ENCODE data around the gene GBP3.
"Not testable (repeated sequence)": the region's sequence is repeated elsewhere in the genome, so short reads cannot be mapped to it uniquely, and the experiment has no call there.

GBP3 gene

DNA sequence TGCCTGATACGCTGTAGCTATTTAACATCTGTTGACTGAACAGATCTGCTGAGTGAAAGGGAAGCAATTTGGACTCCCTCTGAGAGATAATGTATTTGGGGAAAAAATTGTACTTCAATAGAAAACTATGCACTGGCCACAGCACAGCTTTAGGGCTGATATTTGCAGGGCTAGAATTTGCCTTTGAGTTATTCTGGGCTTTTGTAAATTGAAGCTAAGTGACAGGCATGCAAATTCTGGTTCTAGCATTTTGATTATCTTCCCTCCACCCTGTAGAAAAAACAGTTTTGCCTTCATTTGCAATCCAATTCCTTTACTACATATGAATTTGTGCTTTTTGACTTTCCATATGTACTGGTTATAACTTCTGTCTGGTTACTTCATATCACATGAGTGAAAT lies 38.1 kb downstream of the GBP3 start:
- no peak for DNase-seq (ENCODE audit: low read depth)
- TF ChIP-seq, protein P1, sequence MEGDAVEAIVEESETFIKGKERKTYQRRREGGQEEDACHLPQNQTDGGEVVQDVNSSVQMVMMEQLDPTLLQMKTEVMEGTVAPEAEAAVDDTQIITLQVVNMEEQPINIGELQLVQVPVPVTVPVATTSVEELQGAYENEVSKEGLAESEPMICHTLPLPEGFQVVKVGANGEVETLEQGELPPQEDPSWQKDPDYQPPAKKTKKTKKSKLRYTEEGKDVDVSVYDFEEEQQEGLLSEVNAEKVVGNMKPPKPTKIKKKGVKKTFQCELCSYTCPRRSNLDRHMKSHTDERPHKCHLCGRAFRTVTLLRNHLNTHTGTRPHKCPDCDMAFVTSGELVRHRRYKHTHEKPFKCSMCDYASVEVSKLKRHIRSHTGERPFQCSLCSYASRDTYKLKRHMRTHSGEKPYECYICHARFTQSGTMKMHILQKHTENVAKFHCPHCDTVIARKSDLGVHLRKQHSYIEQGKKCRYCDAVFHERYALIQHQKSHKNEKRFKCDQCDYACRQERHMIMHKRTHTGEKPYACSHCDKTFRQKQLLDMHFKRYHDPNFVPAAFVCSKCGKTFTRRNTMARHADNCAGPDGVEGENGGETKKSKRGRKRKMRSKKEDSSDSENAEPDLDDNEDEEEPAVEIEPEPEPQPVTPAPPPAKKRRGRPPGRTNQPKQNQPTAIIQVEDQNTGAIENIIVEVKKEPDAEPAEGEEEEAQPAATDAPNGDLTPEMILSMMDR (IDR thresholded peaks at IDR 0.05; ENCODE audit: control insufficient read depth, insufficient read depth, low read depth, low read length, missing control alignments) = no peak
- H3K4me3 ChIP-seq (ENCODE audit: control insufficient read depth, low read depth, low read length) = no peak overlapping the region

GRCh38 chr1:88983791-88984559 lies 38.7 kb downstream of the GBP3 start:
- no peak overlapping the region for H3K4me3 ChIP-seq (ENCODE audit: control insufficient read depth, low read depth, low read length)

DNA sequence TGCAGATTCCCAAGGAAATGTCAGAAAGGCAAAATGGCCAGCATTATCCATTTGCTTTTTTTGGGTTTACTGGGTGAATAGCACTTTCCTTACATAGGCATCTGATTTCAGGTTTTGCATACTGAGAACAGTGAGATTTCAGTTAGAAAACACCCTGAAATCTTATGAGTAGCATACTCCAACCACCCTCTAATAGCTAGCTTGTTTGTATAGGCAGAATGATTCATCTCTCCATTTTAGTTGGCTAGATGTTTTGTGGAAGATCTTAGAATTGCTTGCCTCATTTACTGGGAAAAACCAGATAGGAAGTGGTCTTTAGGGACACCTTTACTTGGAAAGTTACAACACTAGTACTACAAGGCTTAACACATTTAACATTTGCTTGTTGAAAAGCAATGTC lies 40.6 kb downstream of the GBP3 start:
- DNase-seq (ENCODE audit: low read depth) = no peak
- no peak overlapping the region for H3K4me3 ChIP-seq (ENCODE audit: control insufficient read depth, low read depth, low read length)
- TF ChIP-seq, protein P1 (IDR thresholded peaks at IDR 0.05; ENCODE audit: control insufficient read depth, insufficient read depth, low read depth, low read length, missing control alignments) = no peak

More at GRCh38 chr1:88983791-88984559, 38.7 kb downstream of the GBP3 start:
- TF ChIP-seq, protein P1 (IDR thresholded peaks at IDR 0.05; ENCODE audit: control insufficient read depth, insufficient read depth, low read depth, low read length, missing control alignments) = peak; percentile 61
- DNase-seq (ENCODE audit: low read depth) = no peak

- not testable (repeated sequence) for DNase-seq (ENCODE audit: low read depth); H3K4me3 ChIP-seq (ENCODE audit: control insufficient read depth, low read depth, low read length)
Measured at GRCh38 chr1:88981506-88981905, 41.2 kb downstream of the GBP3 start.

GRCh38 chr1:88980870-88981269 lies 41.8 kb downstream of the GBP3 start:
- H3K4me3 ChIP-seq (ENCODE audit: control insufficient read depth, low read depth, low read length) = no peak overlapping the region
- TF ChIP-seq, protein P1 (IDR thresholded peaks at IDR 0.05; ENCODE audit: control insufficient read depth, insufficient read depth, low read depth, low read length, missing control alignments) = no peak
- DNase-seq (ENCODE audit: low read depth) = no peak

GRCh38 chr1:88979749-88980116 lies 42.9 kb downstream of the GBP3 start:
- H3K4me3 ChIP-seq (ENCODE audit: control insufficient read depth, low read depth, low read length) = no peak overlapping the region
- TF ChIP-seq, protein P1 (IDR thresholded peaks at IDR 0.05; ENCODE audit: control insufficient read depth, insufficient read depth, low read depth, low read length, missing control alignments) = no peak
- no peak for DNase-seq (ENCODE audit: low read depth)

DNA sequence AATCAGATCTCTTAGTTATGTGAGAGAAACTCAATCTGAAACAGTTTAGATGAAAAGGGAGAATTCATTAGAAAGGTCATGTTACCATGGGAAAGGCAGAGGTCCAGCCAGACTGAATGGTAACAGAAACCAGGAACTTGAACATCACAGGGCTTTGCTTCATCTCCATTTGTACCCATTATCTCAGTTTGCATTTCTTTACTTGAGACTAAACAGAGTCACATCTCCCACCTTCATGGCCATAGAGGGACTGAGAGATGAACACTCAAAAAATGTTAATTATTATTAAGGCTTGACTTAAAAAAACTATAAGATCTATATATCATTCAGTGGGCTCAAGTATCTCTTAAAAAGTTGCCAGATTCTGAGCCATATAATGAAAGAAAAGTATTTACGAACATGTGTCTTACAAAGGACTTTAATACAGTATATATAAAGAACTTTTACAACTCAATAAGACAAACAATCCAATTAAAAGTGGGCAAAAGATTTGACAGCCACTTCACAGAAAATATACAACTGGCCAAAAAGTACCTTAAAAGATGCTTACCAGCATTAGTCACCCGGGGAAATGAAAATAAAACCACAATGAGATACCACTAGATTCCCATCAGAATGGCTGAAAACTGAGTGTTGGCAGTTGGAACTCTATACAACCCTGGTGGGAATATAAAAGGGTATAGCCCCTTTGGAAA lies 43.5 kb downstream of the GBP3 start:
- H3K4me3 ChIP-seq (ENCODE audit: control insufficient read depth, low read depth, low read length) = no peak overlapping the region
- no peak for DNase-seq (ENCODE audit: low read depth)
- TF ChIP-seq, protein P1 (IDR thresholded peaks at IDR 0.05; ENCODE audit: control insufficient read depth, insufficient read depth, low read depth, low read length, missing control alignments) = no peak
